HepG2 (cell line): Measurements from ENCODE around the gene SLC38A8. TPM values are rescaled to one million over a fixed set of nuclear protein-coding genes. Genes with fewer than 3 reads are reported as not detected.

ENCODE experiments used
- ATAC-seq: fragments of 200-7000 bp; cut with Tn5 transposase; 3 replicates; pipeline ENCODE4 v1.9.1; 2020; ENCODE audit warnings: mild to moderate bottlenecking, moderate library complexity
- BruUV-seq: library from RNA; stranded (reverse); fragments of 400-500 nt; replicated peaks from 2 replicates; lab custom pipeline; 2021; lab: Mats Ljungman, UMichigan
- CTCF ChIA-PET: fragments of 300-600 bp; formaldehyde crosslinking; extraction: SDS; loops from one replicate; lab custom pipeline; 2021; ENCODE audit warnings: low total read pairs, inconsistent platforms, low intra/inter-chr PET ratio; lab: Yijun Ruan, JAX
- POLR2A ChIA-PET: fragments of 350-600 bp; sonication (Branson Sonifier 250); formaldehyde crosslinking; loops from one replicate; lab custom pipeline; 2020; ENCODE audit warnings: antibody characterized with exemption, inconsistent platforms; lab: Yijun Ruan, JAX
- DNase-seq: peaks from one replicate; pipeline ENCODE4 v3.0.0-alpha.2; 2015; ENCODE audit warnings: low spot score
- FAIRE-seq: peaks from 3 replicates; lab custom pipeline; 2011; peaks lifted over from hg19 to GRCh38; lab: Jason Lieb, UNC
- H2AFZ ChIP-seq: one replicate; pipeline ENCODE4 v1.6.1; 2011; ENCODE audit warnings: low read length, inconsistent platforms
- H3K27ac ChIP-seq: fragments of 300-600 bp; 3 replicates; pipeline ENCODE4 v1.8.0; 2011; ENCODE audit warnings: mixed run types, mild to moderate bottlenecking, mixed read lengths, low read length, inconsistent platforms; ENCODE audit not compliant: insufficient read depth; ENCODE audit errors: extremely low read length
- H3K27me3 ChIP-seq, 2 experiments: fragments of 200-600 bp in 1 of 2; 2 replicates in 1 of 2; 3 replicates in 1 of 2; pipeline versions ENCODE4 v1.6.0 to v1.8.0; 2011; ENCODE audit warnings: low read length in 2 of 2, mild to moderate bottlenecking in 2 of 2, moderate library complexity in 2 of 2, inconsistent platforms in 1 of 2; ENCODE audit not compliant: insufficient read depth in 2 of 2, control insufficient read depth in 1 of 2
- H3K36me3 ChIP-seq, 2 experiments: fragments of 200-600 bp in 1 of 2; replicated peaks in 1 of 2; 2 replicates in 1 of 2; 3 replicates in 1 of 2; pipeline versions ENCODE4 v1.5.1 to v1.8.0; 2011; ENCODE audit warnings: low read length in 2 of 2, inconsistent platforms in 1 of 2; ENCODE audit not compliant: insufficient read depth in 2 of 2, control insufficient read depth in 1 of 2
- H3K4me1 ChIP-seq: 2 replicates; pipeline ENCODE4 v1.5.1; 2012; ENCODE audit warnings: low read length, inconsistent platforms; ENCODE audit not compliant: insufficient read depth
- H3K4me2 ChIP-seq: 2 replicates; pipeline ENCODE4 v1.6.0; 2011; ENCODE audit warnings: low read depth, low read length, inconsistent platforms
- H3K4me3 ChIP-seq, 3 experiments: fragments of 200-600 bp in 1 of 3; sonication (generic), shearing (Covaris generic) in 1 of 3; replicated peaks in 1 of 3; 2 replicates each; pipeline ENCODE4 v1.5.1; 2011 to 2016; ENCODE audit warnings: low read length in 3 of 3, inconsistent platforms in 2 of 3, low read depth in 2 of 3, mild to moderate bottlenecking in 2 of 3, control low read depth in 1 of 3, mixed read lengths in 1 of 3; ENCODE audit not compliant: insufficient read depth in 1 of 3
- H3K79me2 ChIP-seq: one replicate; pipeline ENCODE4 v1.6.1; 2011; ENCODE audit warnings: low read length, inconsistent platforms; ENCODE audit not compliant: insufficient read depth
- H3K9ac ChIP-seq: 2 replicates; pipeline ENCODE4 v1.6.0; 2011; ENCODE audit warnings: mild to moderate bottlenecking, low read depth, low read length, inconsistent platforms; ENCODE audit not compliant: insufficient read depth
- H3K9me3 ChIP-seq: 2 replicates; pipeline ENCODE4 v1.5.1; 2012; ENCODE audit warnings: mild to moderate bottlenecking, low read length
- H4K20me1 ChIP-seq: 2 replicates; pipeline ENCODE4 v1.6.0; 2011; ENCODE audit warnings: inconsistent platforms, mild to moderate bottlenecking, low read length, moderate library complexity; ENCODE audit not compliant: insufficient read depth
- HMGXB4 ChIP-seq, 2 experiments: sonication (generic) in 1 of 2; formaldehyde crosslinking in 1 of 2; IDR thresholded peaks; 2 replicates each; pipeline versions ENCODE4 v1.4.0 to v1.6.1; 2018 to 2020; ENCODE audit warnings: missing genetic modification reagents in 2 of 2, borderline replicate concordance in 1 of 2, low read depth in 1 of 2, mild to moderate bottlenecking in 1 of 2, missing biosample characterization in 1 of 2
- NCOA5 ChIP-seq: sonication (generic); formaldehyde crosslinking; IDR thresholded peaks from 2 replicates; pipeline ENCODE4 v1.4.0; 2020; ENCODE audit warnings: missing genetic modification reagents
- TP53 ChIP-seq: sonication (generic); formaldehyde crosslinking; conservative IDR thresholded peaks from 2 replicates; pipeline ENCODE4 v1.4.0; 2020; ENCODE audit warnings: missing genetic modification reagents
- ZKSCAN1 ChIP-seq: fragments of 150-350 bp; IDR thresholded peaks from 2 replicates; pipeline ENCODE4 v1.6.1; 2014; ENCODE audit warnings: low read length
- ZNF687 ChIP-seq: sonication (generic); formaldehyde crosslinking; IDR thresholded peaks from 2 replicates; pipeline ENCODE4 v1.5.1; 2020; ENCODE audit warnings: mild to moderate bottlenecking, missing genetic modification reagents, moderate library complexity
- ZNF7 ChIP-seq: IDR thresholded peaks from 2 replicates; pipeline ENCODE4 v1.6.1; 2016; ENCODE audit warnings: missing biosample characterization, missing genetic modification reagents
- ZNF788 ChIP-seq: sonication (generic); formaldehyde crosslinking; IDR thresholded peaks from 2 replicates; pipeline ENCODE4 v1.5.0; 2020; ENCODE audit warnings: mild to moderate bottlenecking, missing genetic modification reagents, borderline replicate concordance
- ZNF891 ChIP-seq: sonication (generic); formaldehyde crosslinking; IDR thresholded peaks from 2 replicates; pipeline ENCODE4 v1.5.0; 2020; ENCODE audit warnings: mild to moderate bottlenecking, missing genetic modification reagents
- ZSCAN21 ChIP-seq: sonication (generic); formaldehyde crosslinking; IDR thresholded peaks from 2 replicates; pipeline ENCODE4 v1.8.0; 2022; ENCODE audit warnings: mild to moderate bottlenecking, missing genetic modification reagents, moderate library complexity, borderline replicate concordance
- ZSCAN25 ChIP-seq: sonication (generic); formaldehyde crosslinking; IDR thresholded peaks from 2 replicates; pipeline ENCODE4 v1.8.0; 2022; ENCODE audit warnings: mild to moderate bottlenecking, missing genetic modification reagents
- WGBS: methylation state at CpG from one replicate; pipeline ENCODE4 v1.1.6; 2017; ENCODE audit warnings: low lambda C conversion rate; 5-methylcytosine and 5-hydroxymethylcytosine counted together
- in situ Hi-C: cut with HindIII; loops from 2 replicates; pipeline ENCODE4 v1.10.0; 2017; ENCODE audit warnings: low pct_unique_long_range_greater_than_20kb; ENCODE audit not compliant: extremely low pct_ligation_motif_present
- intact Hi-C: fragments of 100-400 bp; cut with micrococcal nuclease; formaldehyde crosslinking; loops from one replicate; pipeline ENCODE4 v1.10.0; 2022; ENCODE audit not compliant: unreplicated experiment
- polyA plus RNA-seq, 8 experiments: library from polyadenylated mRNA; depleted of rRNA in 3 of 8; stranded (reverse) in 7 of 8; unstranded in 1 of 8; fragments of >200 nt; fragmentation: Illumina TruSeq in 4 of 8; extraction: Trizol in 4 of 8; gene quantifications; 2 replicates each; pipeline versions ENCODE4 v1.2.1 to v1.2.3, GENCODE V29; 2011 to 2016; ENCODE audit warnings: low read depth in 4 of 8, missing spikeins in 1 of 8, mixed read lengths in 1 of 8; ENCODE audit not compliant: insufficient read depth in 1 of 8
- total RNA-seq, 5 experiments: library from RNA; depleted of rRNA; stranded (reverse); fragments of >200 nt; fragmentation: Illumina TruSeq; extraction: Trizol; gene quantifications; 2 replicates each; pipeline ENCODE4 v1.2.3, GENCODE V29; 2016; ENCODE audit warnings: low read depth in 1 of 5
- TF ChIP-seq, protein P1 (sequence below): sonication (generic); formaldehyde crosslinking; conservative IDR thresholded peaks from 2 replicates; pipeline ENCODE4 v1.8.0; 2022; ENCODE audit warnings: missing genetic modification reagents

SLC38A8 gene
- total and polyA plus RNA-seq, 2 of the 13 experiments (the other 11 are each of a cell fraction or from before 2014, with no cell fraction given) = 0.24 to 0.37 TPM

DNA sequence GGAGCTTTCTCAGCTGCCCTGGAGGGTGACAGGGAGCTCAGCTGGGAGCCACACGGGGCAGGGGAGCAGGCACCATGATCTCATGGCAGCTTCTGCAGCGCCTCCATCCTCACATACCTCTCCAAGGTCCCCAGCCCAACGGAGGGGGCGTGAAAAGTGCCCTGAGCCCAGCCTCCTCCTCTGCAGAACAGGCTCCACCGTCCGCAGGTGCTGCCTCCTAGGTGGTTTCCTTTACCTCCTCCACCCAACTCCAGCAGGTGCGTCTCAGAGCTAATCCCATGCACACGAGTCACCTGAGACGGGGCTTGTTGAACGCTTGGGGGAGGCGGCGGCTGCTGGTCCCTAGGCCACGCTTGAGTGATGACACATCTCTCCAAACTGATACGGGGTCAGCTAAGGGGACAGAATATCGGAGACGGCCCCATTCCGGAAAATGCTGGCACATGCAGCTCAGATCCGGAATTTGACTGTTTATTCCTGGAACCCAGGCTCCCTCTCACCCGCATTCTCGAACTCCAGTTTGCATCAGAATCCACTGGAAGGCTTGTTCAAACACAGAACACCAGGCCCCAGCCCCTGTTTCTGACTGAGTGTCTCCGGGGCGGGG is 387 bp upstream of the SLC38A8 start (continued):
- TF ChIP-seq ZNF687 (0 out of 2 replicates have a peak, but pooled peaks have one; percentile 19), ZNF788 (no peak), ZKSCAN1 (no peak)
- TF ChIP-seq, protein P1, sequence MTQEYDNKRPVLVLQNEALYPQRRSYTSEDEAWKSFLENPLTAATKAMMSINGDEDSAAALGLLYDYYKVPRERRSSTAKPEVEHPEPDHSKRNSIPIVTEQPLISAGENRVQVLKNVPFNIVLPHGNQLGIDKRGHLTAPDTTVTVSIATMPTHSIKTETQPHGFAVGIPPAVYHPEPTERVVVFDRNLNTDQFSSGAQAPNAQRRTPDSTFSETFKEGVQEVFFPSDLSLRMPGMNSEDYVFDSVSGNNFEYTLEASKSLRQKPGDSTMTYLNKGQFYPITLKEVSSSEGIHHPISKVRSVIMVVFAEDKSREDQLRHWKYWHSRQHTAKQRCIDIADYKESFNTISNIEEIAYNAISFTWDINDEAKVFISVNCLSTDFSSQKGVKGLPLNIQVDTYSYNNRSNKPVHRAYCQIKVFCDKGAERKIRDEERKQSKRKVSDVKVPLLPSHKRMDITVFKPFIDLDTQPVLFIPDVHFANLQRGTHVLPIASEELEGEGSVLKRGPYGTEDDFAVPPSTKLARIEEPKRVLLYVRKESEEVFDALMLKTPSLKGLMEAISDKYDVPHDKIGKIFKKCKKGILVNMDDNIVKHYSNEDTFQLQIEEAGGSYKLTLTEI (CRISPR knock-in tag) = no peak
- TF ChIP-seq, all 625 proteins: peak for 14

- no peak for ATAC-seq
- FAIRE-seq = no peak
- H3K4me2 ChIP-seq = no peak overlapping the region
- H3K36me3 ChIP-seq = no peaks in the 10 kb centered on the region
- no peak for TF ChIP-seq ZSCAN21 (CRISPR knock-in tag)
- TF ChIP-seq HMGXB4 (CRISPR knock-in tag; IDR thresholded peaks at IDR 0.05; ENCODE audit: borderline replicate concordance in 1 of 2, low read depth in 1 of 2) = no peak
- no peak for TF ChIP-seq ZSCAN25 (CRISPR knock-in tag)
- no peak for TF ChIP-seq ZNF891
- TF ChIP-seq ZNF7 (CRISPR knock-in tag) = no peak
- no peak for TF ChIP-seq TP53 (CRISPR knock-in tag)
- no peak for TF ChIP-seq NCOA5 (CRISPR knock-in tag)
- intact Hi-C loops = loop anchor here (5.0 kb wide), 1 partner anchor 70 kb away; no protein-coding TSS in a partner anchor
- no peaks in the 10 kb centered on the region for H3K9me3 ChIP-seq
- H3K4me3 ChIP-seq = no peak overlapping the region
- H3K27me3 ChIP-seq = peaks cover 2 to 48% of the 10 kb centered on the region in 2 experiments; a peak in 3 of 5 replicates
- ChIA-PET CTCF (no interaction called here), POLR2A (no interaction called here)
- no TSS peak for BruUV-seq
- 86% methylated on average over 17 of the region's 17 CpGs for WGBS
- H3K79me2 ChIP-seq = no peaks in the 10 kb centered on the region
- H3K9ac ChIP-seq = no peak overlapping the region
- in situ Hi-C loops = loop anchor here (5.0 to 10.0 kb wide), 3 partner anchors 85 to 217 kb away; no protein-coding TSS in a partner anchor
- no peaks in the 10 kb centered on the region for H4K20me1 ChIP-seq
- no peak for DNase-seq
- no peak overlapping the region for H3K27ac ChIP-seq
- H2AFZ ChIP-seq = no peak overlapping the region
- H3K4me1 ChIP-seq = peaks cover 24% of the 10 kb centered on the region
Measured at GRCh38 chr16:84041881-84042280, 714 bp downstream of the SLC38A8 start.
